IPS-11a (cell line): ENCODE data around the gene L3MBTL3.
"Not testable (repeated sequence)": the region's sequence is repeated elsewhere in the genome, so short reads cannot be mapped to it uniquely, and the experiment has no call there.

Source experiments
- H3K4me3 ChIP-seq: one replicate; pipeline ENCODE4 v1.5.1; 2013; ENCODE audit warnings: low read depth, low read length, control low read depth

L3MBTL3 gene

DNA sequence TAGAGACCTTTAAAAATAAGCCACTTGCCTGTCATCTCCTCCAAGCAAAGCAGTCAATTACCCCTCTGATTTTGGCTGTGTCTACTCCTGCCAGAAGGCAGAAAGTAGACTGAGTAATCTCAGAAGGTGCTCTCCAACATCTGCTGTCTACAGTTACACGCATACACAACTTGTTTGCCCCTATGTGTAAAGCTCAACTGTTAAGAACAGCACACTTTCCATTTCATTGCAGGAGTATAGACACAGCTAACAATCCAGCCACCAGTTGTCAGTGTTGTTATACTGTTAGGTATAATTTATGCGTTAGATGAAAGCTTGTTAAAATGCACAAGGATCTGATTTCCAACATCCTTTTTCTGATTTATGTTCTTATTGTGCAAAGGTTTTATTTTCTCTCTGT, 116.2 kb downstream of the L3MBTL3 start:
- H3K4me3 ChIP-seq: no peak overlapping the region

DNA sequence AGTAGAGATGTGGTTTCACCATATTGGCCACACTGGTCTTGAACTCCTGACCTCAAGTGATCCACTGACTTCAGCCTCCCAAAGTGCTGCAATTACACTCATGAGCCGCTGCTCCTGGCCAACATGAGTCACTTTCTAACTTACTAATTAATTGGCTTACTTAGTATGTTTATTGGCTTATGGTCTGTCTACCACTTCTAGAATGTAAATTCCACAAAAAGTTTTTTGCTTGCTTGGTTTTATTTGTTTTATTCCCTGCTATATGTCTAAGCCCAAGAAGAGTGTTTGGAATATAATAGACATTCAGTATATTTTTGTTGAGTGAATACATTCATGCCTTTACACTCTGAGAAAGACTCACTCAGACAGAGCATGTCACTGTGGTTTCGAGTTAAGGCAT, 118.4 kb downstream of the L3MBTL3 start:
- H3K4me3 ChIP-seq: no peak overlapping the region

DNA sequence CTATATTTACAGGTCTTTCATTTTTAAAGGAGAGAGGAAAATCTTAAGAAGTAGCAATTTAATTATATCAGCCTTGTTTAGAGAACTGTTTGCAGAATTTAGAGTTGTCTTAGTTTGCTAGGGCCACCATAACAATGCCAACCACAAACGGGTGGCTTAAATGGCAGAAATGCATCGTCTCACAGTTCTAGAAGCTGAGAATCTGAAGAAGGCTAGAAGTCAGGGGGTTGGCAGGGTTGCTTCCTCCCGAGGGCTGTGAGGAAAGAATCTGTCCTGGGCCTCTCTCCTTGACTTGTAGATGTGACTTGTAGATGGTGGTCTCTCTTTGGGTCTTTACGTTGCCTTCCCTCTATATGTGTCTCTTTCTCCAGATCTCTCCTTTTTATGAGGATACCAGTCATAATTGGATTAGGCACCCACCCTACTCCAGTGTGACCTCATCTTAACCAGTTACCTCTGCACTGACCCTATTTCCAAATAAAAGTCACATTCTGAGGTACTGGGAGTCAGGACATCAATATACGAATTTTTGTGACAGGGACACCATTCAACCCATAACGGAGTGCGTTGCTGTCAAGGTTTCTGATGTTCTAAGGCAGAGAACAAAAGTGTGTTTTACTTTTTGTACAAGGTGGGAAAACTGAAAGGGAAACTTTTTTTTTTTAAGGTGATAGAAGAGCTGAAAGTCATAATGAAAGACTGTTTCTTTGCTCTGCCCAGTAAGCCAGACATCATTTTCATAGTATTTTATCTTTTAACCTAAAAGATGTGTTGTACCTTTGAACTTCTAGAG, 119.9 kb downstream of the L3MBTL3 start:
- no peak overlapping the region for H3K4me3 ChIP-seq

DNA sequence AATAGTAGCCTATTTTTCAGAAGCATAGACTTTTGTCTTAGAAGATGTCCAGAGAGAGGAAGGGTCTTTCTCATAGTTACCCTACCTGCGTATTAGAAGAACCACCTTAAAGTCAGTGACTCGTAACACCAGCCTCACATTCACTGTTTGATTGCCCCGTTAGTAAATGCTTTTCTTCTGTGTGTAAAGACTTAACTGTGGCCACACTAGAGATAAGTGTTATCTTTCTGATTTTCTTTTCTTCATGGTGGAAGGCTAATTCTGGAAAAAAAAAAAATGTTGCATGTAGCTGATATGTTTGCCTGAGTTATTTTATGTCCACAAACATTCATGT, 120.5 kb downstream of the L3MBTL3 start:
- no peak overlapping the region for H3K4me3 ChIP-seq

DNA sequence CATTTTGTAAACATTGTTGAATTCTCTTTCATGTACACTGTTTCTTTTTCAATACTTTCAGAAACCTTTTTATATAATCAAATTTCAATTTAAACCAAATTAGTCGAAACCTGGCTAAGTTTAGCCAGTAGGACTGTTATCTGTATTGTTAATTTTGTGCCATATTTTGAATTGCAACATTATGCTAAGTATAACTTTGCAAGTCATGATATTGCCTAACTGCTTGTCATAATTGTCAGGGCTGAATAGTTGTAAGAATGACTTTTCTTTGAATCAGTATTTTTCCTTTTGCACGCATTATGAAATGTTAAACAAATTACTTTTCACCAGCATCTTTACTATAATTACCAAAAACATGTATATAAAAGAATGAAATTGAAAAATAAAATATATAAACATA, 121.7 kb downstream of the L3MBTL3 start:
- no peak overlapping the region for H3K4me3 ChIP-seq

DNA sequence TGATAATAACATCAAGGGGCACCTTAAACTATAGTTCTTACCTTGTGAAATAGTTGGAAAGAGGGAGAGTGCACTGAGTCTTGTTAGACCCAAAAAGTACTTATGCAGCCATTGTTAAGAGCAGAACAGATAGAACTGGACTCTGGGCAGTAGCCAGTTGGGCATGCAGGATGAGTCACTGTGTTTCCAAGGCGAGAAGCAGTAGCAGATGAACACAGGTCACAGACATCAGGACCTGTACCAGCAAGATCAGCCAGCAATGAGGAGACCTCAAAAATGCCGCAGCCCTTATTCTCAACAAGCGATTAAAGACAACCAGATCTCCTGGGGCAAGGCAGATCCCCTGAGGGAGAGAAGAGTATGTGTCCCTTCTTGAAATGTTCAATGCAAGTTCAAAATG, 125.3 kb downstream of the L3MBTL3 start:
- H3K4me3 ChIP-seq: no peak overlapping the region

DNA sequence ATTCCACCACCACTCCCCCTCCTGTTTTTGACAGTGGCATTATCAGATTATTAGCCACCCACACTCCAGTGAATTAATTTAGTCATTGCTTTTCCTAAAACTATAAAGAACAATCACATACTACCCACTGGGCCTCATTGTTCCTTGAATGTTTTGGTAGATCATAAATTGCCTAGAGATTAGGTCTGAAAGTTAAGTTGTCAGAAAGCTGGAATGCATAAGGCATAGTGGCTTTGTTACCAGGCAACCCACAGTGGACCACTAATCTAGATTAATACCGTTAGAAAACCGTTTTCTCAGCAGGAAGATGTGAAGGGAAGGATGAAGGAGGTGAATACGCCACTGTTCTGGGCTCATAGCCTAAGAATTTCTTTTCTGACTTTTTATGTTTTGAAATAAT, 128.7 kb downstream of the L3MBTL3 start:
- H3K4me3 ChIP-seq: no peak overlapping the region

DNA sequence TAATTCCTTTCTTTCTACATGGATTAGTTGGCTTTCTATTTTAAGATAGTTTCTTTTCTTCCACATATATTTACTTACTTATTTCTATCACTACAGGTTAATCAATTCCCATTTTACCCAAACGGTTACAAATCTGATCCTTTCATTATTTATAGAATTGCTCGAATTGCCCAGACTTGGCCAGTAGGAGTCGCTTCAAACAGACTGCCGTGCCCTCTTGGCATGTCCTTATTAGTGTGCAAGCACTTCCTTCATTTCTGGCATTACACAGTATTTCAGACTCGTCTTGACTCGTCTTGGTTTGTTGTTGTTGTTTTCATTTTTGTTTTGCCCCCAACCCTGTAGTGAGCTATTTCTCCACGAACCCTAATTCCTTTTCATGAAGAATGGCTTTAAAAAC, 129.8 kb downstream of the L3MBTL3 start:
- no peak overlapping the region for H3K4me3 ChIP-seq

DNA sequence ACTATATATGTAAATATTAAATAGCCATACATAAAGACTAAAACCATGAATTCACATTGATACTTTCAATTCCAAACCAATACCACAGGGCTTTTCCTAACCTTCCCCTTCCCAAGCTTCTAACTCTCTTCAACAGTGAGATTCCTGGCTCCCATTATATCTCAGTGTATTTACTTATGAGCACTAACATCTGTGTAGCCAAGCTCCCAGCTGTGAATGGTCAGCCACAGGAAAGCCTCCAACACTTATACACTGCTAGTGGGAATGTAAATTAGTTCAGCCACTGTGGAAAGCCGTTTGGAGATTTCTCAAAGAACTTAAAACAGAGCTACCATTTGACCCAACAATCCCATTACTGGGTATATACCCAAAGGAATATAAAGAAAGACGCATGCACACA, 130.6 kb downstream of the L3MBTL3 start:
- H3K4me3 ChIP-seq: not testable (repeated sequence)

DNA sequence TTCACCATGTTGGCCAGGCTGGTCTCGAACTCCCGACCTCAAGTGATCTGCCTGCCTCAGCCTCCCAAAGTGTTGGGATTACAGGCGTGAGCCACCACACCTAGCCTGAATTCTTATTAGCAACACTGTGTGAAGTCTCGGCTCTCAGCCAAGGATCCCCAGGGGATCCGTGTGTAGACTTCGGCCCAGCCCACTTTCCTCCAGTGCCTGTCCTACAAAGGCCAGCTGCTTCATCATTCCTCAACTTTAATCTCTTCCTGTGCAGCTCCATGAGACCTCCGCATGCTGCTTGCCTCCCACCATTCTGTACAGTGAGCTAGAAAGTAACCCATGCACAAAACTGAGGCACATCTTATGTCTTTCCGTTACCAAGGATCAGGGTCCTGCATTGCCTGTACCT, 132.5 kb downstream of the L3MBTL3 start:
- H3K4me3 ChIP-seq: no peak overlapping the region

DNA sequence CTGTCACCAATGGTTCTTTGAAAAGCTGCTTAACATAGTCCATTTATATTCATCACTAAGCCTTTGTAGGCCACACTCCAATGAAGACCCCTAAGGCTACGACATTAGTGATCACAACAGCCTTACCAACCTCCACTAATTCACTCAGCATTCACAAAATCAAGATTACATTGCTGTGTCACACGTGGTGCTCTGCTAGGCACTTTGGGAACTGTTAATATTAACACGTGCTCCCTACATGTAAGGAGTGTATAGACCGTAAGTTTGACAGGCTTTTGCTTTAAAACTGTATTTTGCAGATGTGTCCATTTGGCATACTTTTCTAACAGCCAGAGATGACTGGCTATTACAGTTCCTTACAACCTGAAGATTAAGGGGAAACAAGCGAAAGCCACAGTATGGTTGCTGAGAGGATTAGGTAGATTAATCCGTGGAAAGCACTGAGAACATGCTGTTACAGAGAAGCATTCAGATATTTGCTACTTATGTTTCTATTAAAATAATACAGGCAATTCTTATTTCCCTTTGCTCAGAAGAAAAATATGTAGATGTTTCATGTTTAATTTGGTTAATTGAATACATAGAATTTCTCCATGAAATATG, 134.6 kb downstream of the L3MBTL3 start:
- no peak overlapping the region for H3K4me3 ChIP-seq

DNA sequence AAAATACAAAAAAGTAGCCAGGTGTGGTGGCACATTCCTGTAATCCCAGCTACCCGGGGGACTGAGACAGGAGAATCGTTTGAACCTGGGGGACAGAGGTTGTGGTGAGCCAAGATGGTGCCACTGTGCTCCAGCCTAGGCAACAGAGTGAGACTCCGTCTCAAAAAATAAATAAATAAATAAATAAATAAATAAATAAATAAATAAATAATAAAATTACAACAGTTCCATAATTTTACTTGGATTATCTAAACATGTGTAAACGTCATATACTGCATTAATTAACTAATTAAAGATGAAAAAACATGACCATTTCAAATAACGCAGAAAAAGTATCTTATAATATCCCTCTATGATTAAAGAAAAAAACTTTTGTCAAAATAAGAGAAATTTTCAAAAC, 138.5 kb downstream of the L3MBTL3 start:
- H3K4me3 ChIP-seq: no peak overlapping the region

DNA sequence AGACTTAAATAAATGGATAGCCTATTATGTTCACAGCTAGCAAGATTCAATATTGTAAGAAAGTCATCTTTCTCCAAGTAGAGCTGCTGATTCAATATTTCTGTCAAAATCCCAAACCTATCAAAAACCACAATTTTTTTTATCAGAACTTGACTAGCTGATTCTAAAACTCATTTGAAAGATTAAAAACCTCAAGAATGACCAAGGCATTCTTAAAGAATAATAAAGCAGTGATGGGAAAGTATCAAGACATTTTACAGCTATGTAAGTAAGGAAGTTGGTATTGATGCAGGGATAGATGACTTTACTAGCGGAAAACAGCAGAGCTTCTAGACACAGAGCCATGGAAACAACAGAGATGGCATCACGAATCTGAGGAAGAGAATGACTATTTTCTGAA, 139.7 kb downstream of the L3MBTL3 start:
- H3K4me3 ChIP-seq: no peak overlapping the region

DNA sequence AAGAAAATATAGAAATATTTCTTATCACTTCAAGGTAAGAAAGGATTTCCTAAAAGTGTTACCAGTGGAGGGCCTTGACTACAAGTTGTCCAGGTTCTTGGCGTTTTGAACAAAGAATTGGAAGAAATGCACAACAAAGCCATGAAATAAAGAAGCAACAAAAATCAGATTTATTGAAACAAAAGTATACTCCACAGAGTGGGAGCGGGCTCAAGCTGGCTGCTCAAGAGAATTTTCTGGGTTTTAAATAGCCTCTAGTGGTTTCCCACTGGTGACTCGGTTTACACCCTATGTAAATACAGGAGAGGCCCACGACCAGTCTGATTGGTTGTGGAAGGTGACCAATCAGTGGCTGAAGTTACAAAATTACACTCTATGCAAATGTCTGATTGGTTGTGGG, 140.2 kb downstream of the L3MBTL3 start:
- H3K4me3 ChIP-seq: no peak overlapping the region

DNA sequence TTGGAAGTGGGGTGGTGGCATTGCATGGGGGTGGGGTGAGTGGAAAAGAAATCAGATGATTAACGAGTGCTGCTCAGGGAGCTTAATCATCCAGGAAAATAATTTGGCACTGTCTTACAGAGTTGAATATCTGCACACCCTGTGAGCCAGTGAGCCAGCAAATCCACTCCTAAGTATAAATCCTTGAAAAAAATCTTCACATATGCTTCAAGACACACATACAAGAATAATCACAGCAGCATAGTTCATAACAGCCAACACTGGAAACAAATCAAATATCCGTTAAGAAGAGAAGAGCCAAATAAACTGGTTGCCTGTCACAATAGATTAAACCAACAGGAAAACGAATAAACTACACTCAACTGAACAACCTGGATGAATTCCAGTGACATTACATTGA, 141.6 kb downstream of the L3MBTL3 start:
- no peak overlapping the region for H3K4me3 ChIP-seq

DNA sequence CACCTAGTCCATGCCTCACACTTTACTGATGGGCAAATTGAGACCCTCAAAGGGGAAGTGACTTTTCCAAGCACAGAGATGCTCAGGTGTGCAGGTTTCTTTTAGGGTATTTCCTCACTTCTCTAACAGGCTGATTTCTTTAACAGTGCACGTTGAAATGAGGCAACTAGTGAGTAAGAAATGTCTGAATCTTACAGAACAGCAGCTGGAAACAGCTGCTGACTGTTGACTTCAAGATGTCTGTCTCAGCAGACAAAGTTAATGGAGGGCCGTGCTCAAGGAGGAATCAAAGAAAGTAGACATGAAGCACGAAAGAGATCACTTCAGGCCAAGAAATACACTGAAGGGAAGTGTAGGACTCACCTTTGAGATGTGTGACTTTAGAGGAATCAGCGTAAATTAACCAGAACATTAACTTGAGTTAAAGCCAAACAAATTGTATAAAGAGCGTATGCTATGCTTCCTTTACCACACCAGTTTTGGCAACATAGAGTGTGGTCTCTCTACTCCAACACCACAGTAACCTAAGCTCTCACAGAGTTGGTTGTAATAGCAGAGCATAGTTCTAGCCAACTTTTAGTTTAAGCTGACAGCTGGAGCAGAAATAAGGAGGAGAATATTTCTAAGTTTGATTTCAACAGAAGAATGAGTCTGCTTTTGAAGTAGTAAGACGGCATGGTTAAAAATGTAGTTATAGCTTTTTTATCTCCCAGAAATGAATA, 143.5 kb downstream of the L3MBTL3 start:
- H3K4me3 ChIP-seq: no peak overlapping the region

DNA sequence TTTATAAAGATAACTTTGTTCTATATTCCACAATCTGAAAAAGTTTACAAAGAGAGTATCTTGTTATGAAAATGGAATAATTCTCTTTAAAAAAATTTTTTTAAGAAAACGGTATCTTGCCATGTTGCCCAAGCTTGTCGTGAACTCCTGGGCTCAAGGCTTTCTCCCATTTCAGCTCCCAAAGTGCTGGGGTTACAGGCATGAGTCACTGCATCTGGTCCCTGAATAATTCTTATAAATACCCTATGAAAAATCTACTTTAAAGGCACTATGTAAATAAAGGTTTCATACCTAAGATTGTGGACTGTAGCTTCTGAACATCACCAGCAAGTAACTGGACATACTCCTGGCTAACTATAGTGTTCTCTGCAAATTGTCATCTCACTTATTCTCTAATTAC, 144.0 kb downstream of the L3MBTL3 start:
- H3K4me3 ChIP-seq: no peak overlapping the region

DNA sequence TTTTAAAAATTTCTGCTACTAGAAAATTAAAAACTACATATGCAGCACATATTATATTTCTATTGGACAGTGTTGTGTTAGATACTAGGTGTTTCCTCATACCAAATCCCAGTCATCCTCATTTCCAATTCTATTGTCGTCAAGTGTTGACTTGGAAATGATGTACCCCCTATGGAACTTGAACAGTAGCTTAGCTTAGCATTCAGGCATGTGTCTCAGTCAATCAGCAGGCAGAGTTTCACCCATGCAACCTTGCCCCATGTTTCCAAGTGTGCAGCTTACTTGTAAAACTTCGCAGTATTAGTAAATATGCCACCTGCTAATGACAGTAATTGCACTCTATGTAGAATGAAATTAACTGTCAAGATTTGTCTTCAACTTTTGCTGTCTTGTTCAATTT, 144.9 kb downstream of the L3MBTL3 start:
- H3K4me3 ChIP-seq: no peak overlapping the region

DNA sequence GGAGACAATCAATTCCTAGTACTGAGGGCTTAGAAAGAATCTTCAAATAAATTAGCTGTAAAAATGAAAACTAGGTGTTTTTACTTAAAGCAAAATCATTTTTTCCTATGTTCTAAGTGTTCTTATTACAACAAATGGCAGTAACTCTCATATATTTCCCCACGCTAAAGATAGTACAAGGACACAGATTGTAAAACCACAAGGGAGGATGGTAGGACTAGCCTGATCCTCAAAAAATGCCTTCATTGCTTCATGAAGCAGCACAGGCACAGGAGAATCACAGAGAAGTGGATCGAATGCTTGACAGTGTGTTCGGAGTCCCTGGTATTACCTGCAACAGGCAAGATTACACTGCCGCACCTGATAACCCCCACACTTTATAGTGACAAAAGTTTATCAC, 145.9 kb downstream of the L3MBTL3 start:
- H3K4me3 ChIP-seq: no peak overlapping the region

DNA sequence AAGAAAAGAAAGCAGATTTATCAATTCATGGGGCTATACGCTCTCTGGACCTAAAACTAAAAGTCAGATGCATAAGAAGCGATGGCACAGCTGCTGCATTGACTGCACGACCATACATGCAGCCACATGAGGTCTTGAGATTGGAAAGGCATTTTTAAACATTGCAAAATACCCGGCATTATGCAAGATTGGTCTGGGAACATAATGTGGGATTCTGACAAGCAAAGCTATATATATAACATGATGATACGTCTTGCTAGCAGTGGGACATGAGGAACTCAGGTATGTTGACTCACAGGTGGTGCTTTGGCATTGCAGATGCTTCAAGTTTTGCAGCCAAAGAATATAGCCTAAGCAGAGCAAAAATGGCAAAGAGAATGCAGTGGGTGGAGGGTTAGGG, 149.3 kb downstream of the L3MBTL3 start:
- H3K4me3 ChIP-seq: no peak overlapping the region

DNA sequence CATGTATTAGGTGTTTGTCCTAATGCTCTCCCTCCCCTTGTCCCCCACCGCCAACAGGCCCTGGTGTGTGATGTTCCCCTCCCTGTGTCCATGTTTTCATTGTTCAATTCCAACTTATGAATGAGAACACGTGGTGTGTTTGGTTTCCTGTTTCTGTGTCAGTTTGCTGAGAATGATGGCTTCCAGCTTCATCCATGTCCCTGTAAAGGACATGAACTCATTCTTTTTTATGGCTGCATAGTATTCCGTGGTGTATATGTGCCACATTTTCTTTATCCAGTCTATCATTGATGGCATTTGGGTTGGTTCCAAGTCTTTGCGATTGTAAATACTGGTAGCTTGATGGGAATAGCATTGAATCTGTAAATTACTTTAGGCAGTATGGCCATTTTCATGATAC, 151.8 kb downstream of the L3MBTL3 start:
- H3K4me3 ChIP-seq: not testable (repeated sequence)

DNA sequence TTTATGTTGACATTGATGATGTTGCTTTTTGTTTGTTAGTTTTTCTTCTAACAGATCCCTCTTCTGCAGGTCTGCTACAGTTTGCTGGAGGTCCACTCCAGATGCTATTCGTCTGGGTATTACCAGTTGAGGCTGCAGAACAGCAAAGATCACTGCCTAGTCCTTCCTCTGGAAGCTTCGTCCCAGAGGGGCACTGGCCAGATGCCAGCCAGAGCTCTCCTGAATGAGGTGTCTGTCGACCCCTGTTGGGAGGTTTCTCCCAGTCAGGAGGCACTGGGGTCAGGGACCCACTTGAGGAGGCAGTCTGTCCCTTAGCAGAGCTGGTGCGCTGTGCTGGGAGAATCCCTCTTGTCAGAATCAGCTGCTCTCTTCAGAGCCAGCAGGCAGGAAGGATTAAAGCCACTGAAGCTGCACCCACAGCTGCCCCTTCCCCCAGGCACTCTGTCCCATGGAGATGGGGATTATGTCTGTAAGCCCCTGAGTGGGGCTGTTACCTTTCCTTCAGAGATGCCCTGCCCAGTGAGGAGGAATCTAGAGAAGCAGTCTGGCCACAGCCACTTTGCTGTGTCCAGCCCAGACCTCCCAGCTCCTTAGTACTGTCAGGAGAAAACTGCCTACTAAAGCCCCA, 155.1 kb downstream of the L3MBTL3 start:
- H3K4me3 ChIP-seq: not testable (repeated sequence)
